H1 (cell line): ENCODE results near the gene ITGA3. TPM values are rescaled to one million over a fixed set of nuclear protein-coding genes. Genes with fewer than 3 reads are reported as not detected.

Experiments
- CTCF ChIA-PET: fragments of 300-600 bp; sonication (Branson Sonifier 250); formaldehyde crosslinking; loops from one replicate; lab custom pipeline; 2021; ENCODE audit not compliant: partially characterized antibody; lab: Charles Lee
- POLR2A ChIA-PET: fragments of 300-600 bp; sonication (Branson Sonifier 250); formaldehyde crosslinking; loops from one replicate; lab custom pipeline; 2021; ENCODE audit warnings: inconsistent platforms; ENCODE audit not compliant: partially characterized antibody; lab: Charles Lee
- DNase-seq, 2 experiments: peaks; one replicate each; pipeline versions ENCODE4 v3.0.0 to v3.0.0-alpha.2; 2010 to 2022; ENCODE audit warnings: low spot score in 2 of 2, low read depth in 1 of 2, mixed read lengths in 1 of 2
- FAIRE-seq: peaks from 2 replicates; lab custom pipeline; 2011; peaks lifted over from hg19 to GRCh38; lab: Jason Lieb, UNC
- H2AFZ ChIP-seq: 2 replicates; pipeline ENCODE4 v1.8.1; 2012; ENCODE audit warnings: low read length, inconsistent platforms
- H2AK5ac ChIP-seq: 2 replicates; pipeline ENCODE4 v1.6.1; 2013; ENCODE audit warnings: low read depth, low read length
- H2BK120ac ChIP-seq: replicated peaks from 2 replicates; pipeline ENCODE3; 2013; ENCODE audit warnings: low read depth, low read length, inconsistent platforms
- H2BK12ac ChIP-seq: 2 replicates; pipeline ENCODE4 v1.6.1; 2013; ENCODE audit warnings: low read depth, low read length
- H2BK15ac ChIP-seq: 2 replicates; pipeline ENCODE4 v1.6.1; 2013; ENCODE audit warnings: low read length
- H2BK20ac ChIP-seq: 2 replicates; pipeline ENCODE4 v1.6.1; 2013; ENCODE audit warnings: low read length
- H2BK5ac ChIP-seq: 2 replicates; pipeline ENCODE4 v1.6.1; 2013; ENCODE audit warnings: low read depth, low read length
- H3K14ac ChIP-seq: 2 replicates; pipeline ENCODE4 v1.6.1; 2013; ENCODE audit warnings: inconsistent platforms; ENCODE audit not compliant: insufficient read length
- H3K18ac ChIP-seq: 2 replicates; pipeline ENCODE4 v1.6.1; 2013; ENCODE audit warnings: low read length; ENCODE audit errors: extremely low read depth
- H3K23ac ChIP-seq: 2 replicates; pipeline ENCODE4 v1.6.1; 2013; ENCODE audit warnings: inconsistent platforms; ENCODE audit not compliant: insufficient read length
- H3K23me2 ChIP-seq: 2 replicates; pipeline ENCODE4 v1.6.1; 2013; ENCODE audit warnings: low read depth, low read length
- H3K27ac ChIP-seq: 2 replicates; pipeline ENCODE4 v1.6.1; 2011; ENCODE audit warnings: low read depth, low read length, inconsistent platforms
- H3K27me3 ChIP-seq, 4 experiments: replicated peaks in 1 of 4; 1 replicate in 1 of 4; 2 replicates in 3 of 4; pipeline versions ENCODE4 v1.6.1 to v1.8.1; 2011 to 2013; ENCODE audit warnings: low read length in 3 of 4, mild to moderate bottlenecking in 3 of 4, inconsistent platforms in 2 of 4, mixed read lengths in 2 of 4, moderate library complexity in 1 of 4; ENCODE audit not compliant: control insufficient read depth in 3 of 4, insufficient read depth in 3 of 4; ENCODE audit errors: extremely low read depth in 1 of 4
- H3K36me3 ChIP-seq, 4 experiments: 2 replicates each; pipeline versions ENCODE4 v1.6.1 to v1.8.1; 2011 to 2013; ENCODE audit warnings: mild to moderate bottlenecking in 4 of 4, low read length in 3 of 4, moderate library complexity in 2 of 4, control low read depth in 1 of 4, inconsistent platforms in 1 of 4; ENCODE audit not compliant: insufficient read depth in 4 of 4, control insufficient read depth in 2 of 4
- H3K4ac ChIP-seq: replicated peaks from 2 replicates; pipeline ENCODE3; 2013; ENCODE audit warnings: low read length, low read depth, mixed read lengths, inconsistent platforms; ENCODE audit not compliant: insufficient read length
- H3K4me1 ChIP-seq, 4 experiments: replicated peaks in 1 of 4; 1 replicate in 1 of 4; 2 replicates in 3 of 4; pipeline versions ENCODE4 v1.6.1 to v1.8.1; 2011 to 2013; ENCODE audit warnings: low read length in 3 of 4, inconsistent platforms in 2 of 4, mixed read lengths in 1 of 4; ENCODE audit not compliant: insufficient read depth in 4 of 4, control insufficient read depth in 3 of 4
- H3K4me2 ChIP-seq, 2 experiments: 2 replicates each; pipeline versions ENCODE4 v1.6.1 to v1.8.1; 2011 to 2013; ENCODE audit warnings: low read depth in 2 of 2, low read length in 2 of 2, control low read depth in 1 of 2, inconsistent platforms in 1 of 2, mild to moderate bottlenecking in 1 of 2; ENCODE audit not compliant: insufficient read depth in 1 of 2
- H3K4me3 ChIP-seq, 4 experiments: fragments of 200-600, 300-600 bp in 1 of 4; sonication (generic), shearing (Covaris generic), sonication (Bioruptor Twin) in 1 of 4; 2 replicates each; pipeline versions ENCODE4 v1.5.1 to v1.8.1; 2011 to 2016; ENCODE audit warnings: low read length in 4 of 4, low read depth in 3 of 4, control low read depth in 2 of 4, inconsistent platforms in 2 of 4, mild to moderate bottlenecking in 2 of 4, mixed read lengths in 1 of 4, moderate library complexity in 1 of 4; ENCODE audit not compliant: insufficient read depth in 2 of 4; ENCODE audit errors: extremely low read depth in 1 of 4
- H3K56ac ChIP-seq: replicated peaks from 2 replicates; pipeline ENCODE3; 2013; ENCODE audit warnings: low read depth, mild to moderate bottlenecking, mixed read lengths, low read length, inconsistent platforms; ENCODE audit not compliant: insufficient read length
- H3K79me1 ChIP-seq: 2 replicates; pipeline ENCODE4 v1.6.1; 2013; ENCODE audit warnings: low read depth, low read length, control low read depth
- H3K79me2 ChIP-seq, 2 experiments: 2 replicates each; pipeline versions ENCODE4 v1.6.1 to v1.8.1; 2012 to 2013; ENCODE audit warnings: low read length in 2 of 2, mild to moderate bottlenecking in 2 of 2, inconsistent platforms in 1 of 2; ENCODE audit not compliant: insufficient read depth in 2 of 2, control insufficient read depth in 1 of 2
- H3K9ac ChIP-seq, 4 experiments: replicated peaks in 1 of 4; 1 replicate in 1 of 4; 2 replicates in 3 of 4; pipeline versions ENCODE4 v1.6.1 to v1.8.1; 2011 to 2013; ENCODE audit warnings: low read depth in 3 of 4, low read length in 3 of 4, control low read depth in 2 of 4, mild to moderate bottlenecking in 2 of 4, moderate library complexity in 2 of 4, inconsistent platforms in 1 of 4; ENCODE audit errors: extremely low read depth in 1 of 4
- H3K9me3 ChIP-seq, 2 experiments: 2 replicates each; pipeline versions ENCODE4 v1.6.1 to v1.8.1; 2012 to 2013; ENCODE audit warnings: mild to moderate bottlenecking in 2 of 2, moderate library complexity in 2 of 2, control low read depth in 1 of 2, inconsistent platforms in 1 of 2, low read depth in 1 of 2, low read length in 1 of 2, mixed read lengths in 1 of 2; ENCODE audit not compliant: insufficient read depth in 2 of 2
- H4K20me1 ChIP-seq, 2 experiments: replicated peaks in 1 of 2; 2 replicates each; pipeline versions ENCODE3 to v1.8.1; 2011 to 2013; ENCODE audit warnings: inconsistent platforms in 2 of 2, low read length in 2 of 2, mild to moderate bottlenecking in 1 of 2; ENCODE audit not compliant: insufficient read depth in 2 of 2, control insufficient read depth in 1 of 2
- H4K5ac ChIP-seq: 2 replicates; pipeline ENCODE4 v1.6.1; 2013; ENCODE audit warnings: low read length, low read depth, mixed read lengths, inconsistent platforms; ENCODE audit not compliant: insufficient read length
- H4K8ac ChIP-seq: 2 replicates; pipeline ENCODE4 v1.8.0; 2013; ENCODE audit warnings: mild to moderate bottlenecking, moderate library complexity, low read length, inconsistent platforms; ENCODE audit not compliant: insufficient read depth; ENCODE audit errors: extremely low read depth
- H4K91ac ChIP-seq: replicated peaks from 2 replicates; pipeline ENCODE3; 2013; ENCODE audit warnings: low read length, mixed read lengths, inconsistent platforms; ENCODE audit not compliant: insufficient read length
- BCL11A ChIP-seq, 2 experiments: IDR thresholded peaks; one replicate each; pipeline ENCODE4 v1.6.1; 2011; ENCODE audit warnings: low read depth in 2 of 2, low read length in 2 of 2, mild to moderate bottlenecking in 2 of 2
- CBX5 ChIP-seq: fragments of 300-800, 300-1000 bp; sonication (generic); IDR thresholded peaks from 2 replicates; pipeline ENCODE4 v1.7.1; 2016; ENCODE audit warnings: antibody characterized with exemption, low read length, low read depth
- KDM4A ChIP-seq: IDR thresholded peaks from one replicate; pipeline ENCODE4 v1.7.1; 2012; ENCODE audit warnings: low read depth, mild to moderate bottlenecking, moderate library complexity, low read length, inconsistent platforms; ENCODE audit not compliant: severe bottlenecking
- NANOG ChIP-seq: IDR thresholded peaks from 2 replicates; pipeline ENCODE4 v1.6.1; 2011; ENCODE audit warnings: low read length, low read depth, mild to moderate bottlenecking, inconsistent platforms; ENCODE audit not compliant: insufficient read depth, poor library complexity, severe bottlenecking
- PHF8 ChIP-seq: fragments of 200-600 bp; sonication (generic); conservative IDR thresholded peaks from 2 replicates; pipeline ENCODE4 v1.7.1; 2012; ENCODE audit warnings: low read depth, mild to moderate bottlenecking, inconsistent platforms, low read length, moderate library complexity
- RAD21 ChIP-seq, 2 experiments: IDR thresholded peaks in 1 of 2; conservative IDR thresholded peaks in 1 of 2; 2 replicates each; pipeline ENCODE4 v1.6.1; 2011; ENCODE audit warnings: low read depth in 2 of 2, low read length in 2 of 2, improper control_type of control experiment in 1 of 2, inconsistent platforms in 1 of 2, mild to moderate bottlenecking in 1 of 2, moderate library complexity in 1 of 2
- RNF2 ChIP-seq: fragments of 200-900, 300-1000 bp; sonication (generic); IDR thresholded peaks from 2 replicates; pipeline ENCODE4 v1.7.1; 2016; ENCODE audit warnings: borderline replicate concordance, low read depth, mild to moderate bottlenecking, antibody characterized with exemption, low read length; ENCODE audit not compliant: poor library complexity, severe bottlenecking; ENCODE audit errors: missing control alignments
- SUZ12 ChIP-seq: fragments of 200-600 bp; sonication (generic); IDR thresholded peaks from 2 replicates; pipeline ENCODE4 v1.6.1; 2012; ENCODE audit warnings: mild to moderate bottlenecking, inconsistent platforms, low read length, moderate library complexity, mixed read lengths
- YY1 ChIP-seq: IDR thresholded peaks from 2 replicates; pipeline ENCODE4 v1.6.1; 2011; ENCODE audit warnings: low read depth, mild to moderate bottlenecking, low read length
- WGBS, 2 experiments: shearing (Covaris generic) in 1 of 2; methylation state at CpG; one replicate each; pipeline versions ENCODE4 v1.1.6 to v1.1.7; 2013 to 2015; ENCODE audit warnings: low lambda C conversion rate in 2 of 2, mixed read lengths in 2 of 2, inconsistent platforms in 1 of 2, low coverage in 1 of 2, missing lambda C conversion rate in 1 of 2; ENCODE audit not compliant: insufficient replicate concordance in 2 of 2, insufficient coverage in 1 of 2, insufficient read length in 1 of 2; ENCODE audit errors: extremely low coverage in 1 of 2, missing lambda C conversion rate in 1 of 2; 5-methylcytosine and 5-hydroxymethylcytosine counted together
- polyA plus RNA-seq, 7 experiments: library from polyadenylated mRNA; depleted of rRNA in 3 of 7; stranded (reverse) in 5 of 7; unstranded in 2 of 7; fragments of >200 nt in 5 of 7; fragments of 200-250 nt in 2 of 7; gene quantifications; 1 replicate in 5 of 7; 2 replicates in 1 of 7; 4 replicates in 1 of 7; pipeline versions ENCODE4 v1.2.1 to v1.2.3, GENCODE V29; 2011 to 2013; ENCODE audit warnings: missing spikeins in 2 of 7, mixed read lengths in 2 of 7
- total RNA-seq: library from RNA; stranded (reverse); fragmentation: NEBNext Ultra II Directional; extraction: Animal tissue kit (Norgen Biotek cat#: 25700); gene quantifications from 2 replicates; pipeline ENCODE4 v1.2.1, GENCODE V29; 2021
- TF ChIP-seq, protein P1 (sequence below): IDR thresholded peaks from 2 replicates; pipeline ENCODE4 v1.6.1; 2012; ENCODE audit warnings: inconsistent platforms

Gene ITGA3
- total and polyA plus RNA-seq, 2 of the 8 experiments (the other 6 are each of a cell fraction or from before 2014, with no cell fraction given): 24.0 to 24.2 TPM

DNA sequence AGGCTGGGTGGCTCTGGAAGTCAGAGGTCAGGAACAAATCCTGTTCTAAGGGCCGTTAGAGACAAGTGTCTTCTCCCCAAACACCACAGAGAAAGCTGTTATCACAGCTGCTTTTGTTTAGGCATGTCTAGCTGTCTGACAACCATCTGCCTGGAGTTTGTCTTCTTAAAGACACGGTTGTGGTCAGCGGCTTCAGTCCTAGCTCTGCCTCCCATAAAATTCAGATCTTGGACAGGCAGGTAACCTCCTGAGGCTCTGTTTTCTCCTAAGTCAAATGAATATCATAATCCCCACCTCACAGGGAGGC lies 2.3 kb upstream of the ITGA3 start:
- no peak for TF ChIP-seq RAD21 (IDR thresholded peaks at IDR 0.05 in 1 of 2, conservative IDR thresholded peaks at IDR 0.05 in 1 of 2; ENCODE audit: low read depth in 2 of 2, low read length in 2 of 2)
- no peak for TF ChIP-seq PHF8
- no peak for TF ChIP-seq NANOG
- no peak for TF ChIP-seq SUZ12
- TF ChIP-seq CBX5: no peak
- TF ChIP-seq RNF2: no peak
- TF ChIP-seq YY1: no peak
- TF ChIP-seq BCL11A (IDR thresholded peaks at IDR 0.05; ENCODE audit: low read depth in 2 of 2, low read length in 2 of 2): no peak
- TF ChIP-seq, protein P1, sequence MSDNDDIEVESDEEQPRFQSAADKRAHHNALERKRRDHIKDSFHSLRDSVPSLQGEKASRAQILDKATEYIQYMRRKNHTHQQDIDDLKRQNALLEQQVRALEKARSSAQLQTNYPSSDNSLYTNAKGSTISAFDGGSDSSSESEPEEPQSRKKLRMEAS: no peak
- no peak for TF ChIP-seq KDM4A
- Histone ChIP-seq H3K4me1 (peaks cover 11 to 21% (median 15%) of the 10 kb centered on the region in 4 experiments), H3K4ac (no peak overlapping the region), H2BK120ac (no peak overlapping the region), H3K9me3 (no peaks in the 10 kb centered on the region), H3K36me3 (no peaks in the 10 kb centered on the region), H3K56ac (no peak overlapping the region), H2AK5ac (no peak overlapping the region), H2BK12ac (no peak overlapping the region), H3K79me1 (no peaks in the 10 kb centered on the region), H2AFZ (no peak overlapping the region), H4K8ac (no peak overlapping the region), H3K27me3 (peaks cover 0 to 13% (median 11%) of the 10 kb centered on the region in 4 experiments; a peak in 5 of 7 replicates), H3K23ac (no peak overlapping the region), H2BK20ac (0 out of 2 replicates have a peak overlapping the region, but pooled peaks have one; percentile 24), H4K20me1 (no peaks in the 10 kb centered on the region), H3K9ac (no peak overlapping the region), H2BK5ac (no peak overlapping the region), H3K79me2 (no peaks in the 10 kb centered on the region), H3K14ac (no peak overlapping the region), H3K27ac (no peak overlapping the region), H4K91ac (no peak overlapping the region), H3K18ac (no peak overlapping the region), H3K4me3 (no peak overlapping the region), H3K4me2 (no peak overlapping the region), H3K23me2 (peaks cover 15% of the 10 kb centered on the region), H2BK15ac (no peak overlapping the region), H4K5ac (no peak overlapping the region)
- ChIA-PET POLR2A (interaction anchor here (0.6 to 1.0 kb wide), 2 partner anchors 11 to 485 kb away, joined by 3 read pairs; no protein-coding TSS in a partner anchor), CTCF (interaction anchor here (0.9 to 14.6 kb wide), 7 partner anchors 18 to 101 kb away, joined by 3 to 169 read pairs (median 13); partner anchors contain the start of gene PDK2)
- FAIRE-seq (no peak), DNase-seq (no peak)
- WGBS, 2 experiments: 90% methylated on average over 3 of the region's 3 CpGs; no CpG with 5 or more reads in 1 of the 2 experiments
